OCI-LY7 (cell line): Measurements from ENCODE around the gene CADM2.

Experiments
- CTCF ChIP-seq: fragments of 200-600 bp; sonication (generic); conservative IDR thresholded peaks from 2 replicates; pipeline ENCODE4 v1.5.1; 2014; ENCODE audit warnings: mild to moderate bottlenecking, antibody characterized with exemption, low read length, moderate library complexity, mixed read lengths
- EZH2phosphoT487 ChIP-seq: fragments of 200-600 bp; sonication (generic); IDR thresholded peaks from 2 replicates; pipeline ENCODE4 v1.6.1; 2018; ENCODE audit warnings: low read depth, borderline replicate concordance, mild to moderate bottlenecking, mixed run types, antibody characterized with exemption, low read length, moderate library complexity, mixed read lengths

GRCh38 chr3:85525264-85525663 lies 566.5 kb downstream of the CADM2 start:
- TF ChIP-seq CTCF = no peak
- TF ChIP-seq EZH2phosphoT487 = no peak
